ENCODE measurements around the gene CENPP.

The CENPP gene

DNA sequence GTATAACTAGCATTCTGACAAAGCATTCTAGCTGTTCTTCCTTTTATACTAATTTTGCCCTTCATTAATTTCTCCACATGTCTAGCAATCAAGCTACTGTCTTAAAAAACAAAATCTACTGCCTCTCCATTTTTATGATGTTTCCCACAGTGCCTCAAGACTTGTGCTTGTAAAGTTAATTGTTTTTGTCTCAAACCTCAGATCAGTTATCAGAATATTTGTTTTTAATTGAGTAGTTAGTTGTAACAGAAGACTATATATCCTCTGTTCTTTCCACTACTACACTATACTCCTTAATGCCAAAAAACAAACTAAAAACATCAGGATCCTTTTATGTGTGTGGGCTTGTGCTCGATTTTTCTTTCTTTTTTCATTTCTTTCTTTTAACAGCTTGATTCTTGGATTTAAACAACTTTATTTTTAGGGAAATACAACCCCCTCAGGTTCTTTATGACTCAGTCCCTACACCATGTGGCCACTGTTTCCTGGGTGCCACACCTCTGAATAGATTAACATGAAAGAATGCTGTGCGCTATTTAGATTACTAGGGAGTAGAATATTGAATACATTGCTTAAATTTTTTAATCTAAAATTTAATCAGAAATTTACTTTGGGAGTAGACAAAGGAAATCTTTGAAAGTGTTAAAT lies 155.4 kb downstream of the CENPP start:
- DNase-seq (ENCODE audit: low read depth in 2 of 2): no peak

DNA sequence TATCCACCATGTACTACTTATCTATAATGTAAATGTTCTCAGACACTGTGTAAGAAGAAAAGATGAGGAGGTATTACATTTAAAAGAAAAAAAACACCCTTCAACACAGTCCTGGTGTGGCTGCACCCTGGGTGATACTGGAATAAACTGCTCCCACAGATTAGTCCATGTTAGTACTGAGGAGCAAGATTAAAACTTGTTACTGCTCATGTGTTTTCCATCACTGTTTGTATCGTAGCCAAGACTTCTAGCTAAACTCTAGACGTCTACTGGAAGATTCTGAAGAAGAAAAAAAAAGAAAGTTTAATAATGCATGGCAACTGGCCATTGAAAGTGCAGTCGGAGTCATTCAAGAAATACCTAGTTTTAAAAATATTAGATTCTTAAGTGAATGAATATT lies 156.6 kb downstream of the CENPP start, which contains the start of gene ASPN:
ASPN (minus strand) TSS at position 178 of the 400 bp plus-strand sequence.
- DNase-seq (ENCODE audit: low read depth in 2 of 2): no peak

DNA sequence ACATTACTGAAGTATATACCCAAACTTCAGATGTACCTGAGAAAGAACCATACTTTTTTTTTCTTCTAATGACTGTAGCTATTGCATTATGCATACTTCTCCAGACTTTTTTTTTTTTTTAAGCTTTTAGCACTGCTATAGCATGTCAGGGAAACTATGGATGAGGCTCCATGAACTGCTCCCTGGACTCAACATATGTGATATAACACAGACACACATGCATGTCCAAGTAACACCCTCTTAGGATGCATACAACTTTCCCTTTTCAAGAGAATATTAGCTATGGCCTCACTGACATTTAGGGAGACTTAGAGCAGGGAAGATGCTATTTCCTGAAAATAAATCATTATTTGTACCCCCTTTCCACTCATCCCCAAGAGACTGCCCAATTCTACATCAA lies 157.1 kb downstream of the CENPP start:
- no peak for DNase-seq (ENCODE audit: low read depth in 2 of 2)

DNA sequence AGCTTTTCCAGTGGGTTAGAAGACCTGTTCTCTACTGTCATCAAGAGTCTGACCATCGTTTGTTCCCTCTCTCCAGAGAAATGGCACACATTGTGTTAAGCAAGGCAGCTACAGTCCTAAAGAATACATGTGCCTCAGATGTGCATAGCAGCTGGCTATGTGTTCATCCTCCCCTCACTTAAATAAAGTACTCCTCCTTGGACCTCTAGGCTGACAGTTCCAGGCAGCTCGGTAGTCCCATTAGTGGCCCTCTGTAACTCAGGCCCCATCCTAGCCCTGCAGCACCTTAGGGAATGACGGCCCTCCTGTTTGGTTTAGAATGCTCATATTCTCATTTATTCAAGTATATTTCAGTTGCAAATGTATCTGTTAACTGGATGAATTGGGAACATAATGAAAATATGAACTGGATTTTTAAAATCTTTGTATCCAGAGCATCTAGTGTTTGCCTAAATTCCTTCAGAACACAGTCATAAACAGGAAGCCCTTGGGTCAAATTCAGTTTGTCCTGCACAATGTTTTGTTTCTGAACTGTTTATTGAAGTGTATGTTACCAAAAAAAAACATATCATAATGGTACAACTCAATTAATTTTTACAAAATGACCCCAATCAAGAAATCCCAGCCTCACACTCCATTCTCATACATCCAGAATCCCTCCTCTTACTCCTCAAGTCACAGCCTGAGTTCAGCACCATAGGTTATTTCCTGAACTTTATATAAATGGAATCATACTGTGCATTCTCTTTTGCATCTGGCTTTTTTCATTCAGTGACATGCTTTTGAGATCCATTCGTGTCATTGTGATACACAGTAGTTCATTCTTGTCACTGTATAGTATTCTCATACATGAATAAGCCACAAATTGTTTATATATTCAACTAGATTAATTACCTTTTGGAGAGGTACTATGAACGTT lies 158.1 kb downstream of the CENPP start:
- no peak for DNase-seq (ENCODE audit: low read depth in 2 of 2)

DNA sequence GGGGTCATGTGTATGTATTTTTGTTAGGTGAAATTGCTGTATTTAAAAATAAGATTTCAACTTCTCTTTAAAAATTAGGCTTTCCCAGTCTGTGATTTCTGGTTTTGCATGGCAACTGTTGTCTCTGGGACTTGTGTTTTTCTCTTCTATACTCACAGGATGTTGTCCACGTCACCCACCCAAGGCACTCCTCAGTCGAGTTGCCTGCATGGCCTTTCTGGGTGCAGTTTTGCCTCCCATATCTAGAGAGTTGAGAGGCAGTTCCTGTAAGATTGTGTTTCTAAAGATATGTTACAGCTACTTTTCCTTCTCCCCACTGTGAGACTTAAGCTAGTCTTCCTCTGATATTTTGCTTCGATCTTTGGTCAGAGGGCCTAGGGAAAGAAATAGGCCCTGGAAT lies 158.8 kb downstream of the CENPP start:
- no peak for DNase-seq (ENCODE audit: low read depth in 2 of 2)

DNA sequence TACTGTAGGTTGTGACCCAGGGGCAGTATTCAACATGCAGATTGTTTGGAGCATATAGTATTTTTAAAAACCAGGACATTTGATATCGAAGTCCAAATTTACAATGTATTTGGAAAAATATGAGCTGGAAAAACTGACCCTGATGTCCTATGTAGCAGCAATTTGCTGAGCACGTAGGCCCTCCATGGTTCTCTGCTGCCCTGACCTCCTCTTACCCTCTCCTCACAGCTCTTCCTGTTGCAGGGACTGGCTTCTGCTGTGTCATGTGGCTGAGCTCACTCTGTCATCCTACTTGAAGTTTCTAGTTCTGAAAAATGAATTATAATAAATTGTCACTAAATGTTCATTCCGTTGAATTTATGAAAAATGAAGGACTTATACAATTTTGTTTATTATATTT lies 160.6 kb downstream of the CENPP start:
- no peak for DNase-seq (ENCODE audit: low read depth in 2 of 2)

DNA sequence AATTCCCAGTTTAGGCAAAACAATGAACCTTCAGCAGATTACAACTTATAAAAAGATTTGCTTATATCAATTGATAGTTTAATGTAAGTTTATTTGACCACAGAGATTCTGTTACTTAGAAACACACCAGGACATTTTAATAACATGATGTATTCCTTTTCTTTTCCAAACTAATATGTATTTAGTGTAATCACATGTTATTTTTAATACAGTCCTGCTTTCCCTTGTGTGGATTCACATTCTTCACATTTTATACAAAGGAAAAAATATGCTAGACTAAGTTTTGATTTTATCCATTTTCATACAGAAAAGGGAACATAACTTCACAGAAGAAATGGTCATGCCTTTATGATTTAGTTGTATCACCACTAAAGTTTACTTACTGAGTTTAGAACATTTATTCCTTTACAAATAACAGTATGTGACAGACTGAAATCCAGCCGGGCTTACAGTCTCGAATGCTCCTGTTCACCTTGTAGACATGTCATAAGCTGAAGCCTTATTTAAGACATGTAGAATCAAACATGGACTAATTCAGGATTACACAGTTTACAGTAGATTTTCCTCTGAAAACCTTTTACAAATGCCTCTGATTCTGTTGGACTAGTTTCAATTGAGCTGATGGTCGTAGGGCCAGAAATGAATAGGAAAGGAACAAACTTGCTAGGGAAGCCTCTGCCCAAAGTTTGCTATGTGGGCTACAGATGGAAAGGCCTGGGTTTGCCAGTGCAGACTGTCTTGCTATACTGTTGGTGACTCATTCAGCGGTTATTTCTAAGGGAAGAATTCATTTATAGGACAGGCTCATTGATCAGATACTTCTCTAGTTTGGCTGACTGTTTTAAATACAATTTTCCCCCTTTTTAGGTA lies 163.2 kb downstream of the CENPP start:
- DNase-seq (ENCODE audit: low read depth in 2 of 2): no peak

DNA sequence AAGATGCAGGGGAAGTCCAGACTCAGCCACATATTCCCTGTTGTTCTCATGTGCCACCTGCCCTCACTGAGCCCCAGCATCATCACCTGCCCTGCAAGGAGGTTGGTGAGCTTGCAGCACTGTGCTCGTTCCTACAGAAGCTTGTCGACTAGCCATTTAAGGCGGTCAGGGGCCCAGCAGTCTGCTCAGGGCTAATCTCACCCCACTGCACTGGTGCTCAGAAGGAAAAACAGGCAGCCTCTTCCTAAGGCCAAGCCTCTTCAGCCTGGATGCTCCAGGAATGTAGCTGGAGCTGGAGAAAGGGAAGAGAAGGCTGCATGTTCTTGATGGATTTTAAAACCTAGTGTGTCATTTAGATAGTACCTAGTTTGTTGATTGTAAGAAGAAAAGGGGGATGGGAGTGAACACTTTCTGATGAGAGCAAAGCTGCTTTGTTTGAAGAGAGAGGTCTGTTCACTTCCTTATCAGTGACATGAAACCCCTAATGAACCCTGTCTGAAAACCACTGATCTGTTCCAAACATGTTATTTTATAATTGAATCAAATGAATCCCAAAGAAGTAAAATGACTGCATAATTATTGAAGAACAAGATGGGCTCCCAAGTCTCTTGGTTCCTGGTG lies 167.1 kb downstream of the CENPP start:
- DNase-seq (ENCODE audit: low read depth in 2 of 2): no peak

DNA sequence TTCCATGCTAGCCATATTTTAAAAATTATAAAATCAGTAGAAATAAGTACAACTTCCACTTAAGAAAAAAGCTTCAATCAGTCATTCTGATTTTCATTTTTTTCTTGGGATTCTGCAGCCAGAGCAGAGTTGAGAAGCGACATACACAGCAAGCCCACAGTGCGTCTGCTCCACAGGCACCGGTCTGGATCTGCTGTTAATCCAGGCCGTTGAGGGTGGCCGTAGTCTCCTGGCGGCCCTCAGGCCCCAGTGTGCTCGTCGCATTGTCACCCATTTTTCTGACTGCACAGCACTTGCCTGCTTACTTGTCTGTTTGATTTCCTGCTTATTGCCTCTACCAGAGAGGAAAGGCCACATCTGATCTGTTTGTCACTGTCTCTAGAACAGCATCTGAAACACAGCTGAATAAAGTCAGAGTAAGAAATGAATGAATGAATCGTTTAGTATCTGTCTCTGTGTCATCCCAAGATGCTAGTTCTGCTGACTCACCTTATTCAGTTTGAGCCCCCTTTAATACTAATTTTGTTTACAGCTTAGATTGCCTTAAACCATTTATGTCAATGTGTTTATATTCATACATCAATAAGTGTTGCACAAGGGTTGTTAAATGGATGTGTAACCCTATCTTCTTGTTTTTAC lies 168.1 kb downstream of the CENPP start:
- no peak for DNase-seq (ENCODE audit: low read depth in 2 of 2)

DNA sequence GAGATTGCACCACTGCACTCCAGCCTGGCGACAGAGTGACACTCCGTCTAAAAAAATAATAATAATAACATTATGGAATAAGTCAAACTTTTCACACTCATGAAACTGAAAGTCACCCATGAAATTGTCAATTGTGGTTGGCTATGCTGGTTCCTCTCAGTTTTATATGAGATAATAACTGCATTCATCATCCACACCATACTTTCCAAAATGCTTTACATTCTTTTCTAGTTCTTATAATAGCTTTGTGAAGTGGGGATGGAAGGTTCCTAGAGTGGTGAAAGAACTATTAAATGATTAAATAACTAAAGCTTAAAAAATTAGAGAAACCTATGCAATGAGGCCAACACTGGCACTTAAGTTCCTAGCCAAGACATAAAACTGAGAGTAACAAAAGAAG lies 169.1 kb downstream of the CENPP start:
- no peak for DNase-seq (ENCODE audit: low read depth in 2 of 2)

DNA sequence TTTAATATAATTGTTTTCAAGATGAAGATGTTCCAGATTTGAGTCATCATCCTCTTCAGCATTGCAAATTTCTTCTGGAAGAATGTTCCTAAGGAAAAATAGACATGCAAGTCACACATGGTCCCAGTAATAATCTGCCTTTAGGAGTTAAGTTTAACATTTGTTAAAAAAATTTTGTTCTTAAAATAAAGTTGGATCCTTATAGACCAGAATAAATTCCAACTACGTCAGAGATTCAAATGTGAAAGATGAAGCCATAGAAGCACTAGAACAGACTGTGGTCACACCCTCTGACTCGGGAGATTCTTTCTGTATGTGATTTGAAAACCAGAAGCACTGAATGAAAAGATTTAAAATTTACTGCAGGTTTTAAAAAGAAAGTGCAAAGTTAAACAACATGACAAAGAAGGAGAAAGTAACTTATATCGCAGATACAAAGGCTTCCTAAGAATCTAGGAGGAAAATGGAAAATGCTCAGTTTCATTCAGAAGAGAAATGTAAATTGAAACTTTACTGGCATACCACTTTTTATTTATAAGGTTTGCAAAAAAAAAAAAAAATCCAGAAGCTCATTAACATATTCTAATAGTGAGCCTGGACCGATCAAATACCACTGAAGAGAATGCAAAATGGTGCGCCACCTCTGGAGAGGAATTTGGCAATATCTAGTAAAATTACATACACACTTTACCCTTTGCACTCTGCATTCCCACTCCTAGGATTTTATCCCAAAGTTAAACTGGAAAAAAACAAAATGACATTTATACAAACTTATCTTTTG lies 170.8 kb downstream of the CENPP start:
- no peak for DNase-seq (ENCODE audit: low read depth in 2 of 2)

DNA sequence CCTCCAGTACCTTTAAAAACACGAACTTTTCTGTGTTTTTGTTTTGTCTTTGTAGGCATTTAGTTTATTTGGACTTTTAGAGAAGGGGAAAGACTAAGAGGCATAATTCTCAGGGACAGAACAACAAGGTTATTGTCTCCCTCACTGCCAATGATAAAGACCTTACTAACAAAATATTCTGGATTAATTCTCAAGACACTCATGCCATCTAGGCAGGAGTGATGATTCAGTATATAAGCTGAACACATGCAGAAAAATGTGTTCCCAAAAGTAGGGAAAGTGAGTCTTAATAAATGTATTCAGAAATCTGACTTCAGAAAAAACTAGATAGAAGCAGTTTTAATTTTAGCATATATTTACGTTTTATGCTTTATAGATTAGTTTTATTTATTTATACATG lies 173.9 kb downstream of the CENPP start:
- DNase-seq (ENCODE audit: low read depth in 2 of 2): no peak

DNA sequence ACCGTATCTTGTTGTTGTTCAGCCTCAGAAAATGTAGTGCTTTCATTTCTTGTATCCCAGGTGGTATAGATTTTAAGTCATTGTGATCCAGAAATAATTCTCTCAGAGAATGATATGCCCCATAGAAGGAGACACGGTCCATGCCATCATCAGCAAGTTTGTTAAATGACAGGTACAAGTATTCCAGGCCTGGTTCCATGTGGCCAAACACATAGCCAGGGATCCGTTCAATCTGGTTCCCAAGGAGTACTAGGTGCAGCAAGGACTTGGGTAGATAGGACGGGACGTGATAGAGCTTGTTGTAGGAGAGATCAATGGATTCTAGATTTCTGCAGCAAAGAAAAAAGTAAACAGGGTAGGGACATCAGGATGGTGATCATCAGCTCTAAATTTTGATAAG lies 175.0 kb downstream of the CENPP start:
- DNase-seq (ENCODE audit: low read depth in 2 of 2): no peak

DNA sequence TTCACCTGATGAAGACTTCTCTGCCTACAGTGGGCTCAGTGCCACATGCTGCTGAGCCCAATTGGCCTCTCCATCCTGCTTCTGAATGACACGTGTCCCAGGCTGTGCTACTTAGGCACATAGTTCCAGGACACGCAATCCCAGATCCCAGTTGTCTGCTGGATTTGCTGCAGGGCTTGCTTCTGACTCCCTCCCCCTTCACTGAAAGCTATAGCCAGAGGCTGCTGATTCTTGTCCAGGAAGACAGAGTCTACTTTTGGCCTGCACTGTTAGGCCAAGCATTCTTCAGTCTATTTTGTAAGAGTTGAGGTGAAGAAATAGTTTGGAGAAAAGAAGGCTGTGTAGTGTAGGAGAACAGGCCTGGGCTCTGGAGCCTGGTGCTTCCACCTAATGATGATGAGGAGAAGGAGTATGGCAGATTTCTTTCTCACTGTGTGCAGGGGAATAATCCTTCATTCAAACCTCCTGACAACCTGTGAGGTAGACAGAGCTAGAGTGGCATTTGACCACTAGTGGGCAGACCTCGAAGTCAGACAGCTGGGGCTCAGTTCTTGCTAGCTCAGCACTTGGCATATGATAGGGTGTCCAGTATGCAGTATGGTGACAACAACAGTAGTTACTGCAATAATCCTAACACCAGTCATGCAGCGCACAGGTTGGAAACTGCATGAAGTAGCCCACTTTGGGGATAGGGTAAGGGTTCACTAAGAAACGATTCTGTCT lies 176.1 kb downstream of the CENPP start:
- peak in 1 of 2 donors; percentile 3 for DNase-seq (ENCODE audit: low read depth in 2 of 2)

DNA sequence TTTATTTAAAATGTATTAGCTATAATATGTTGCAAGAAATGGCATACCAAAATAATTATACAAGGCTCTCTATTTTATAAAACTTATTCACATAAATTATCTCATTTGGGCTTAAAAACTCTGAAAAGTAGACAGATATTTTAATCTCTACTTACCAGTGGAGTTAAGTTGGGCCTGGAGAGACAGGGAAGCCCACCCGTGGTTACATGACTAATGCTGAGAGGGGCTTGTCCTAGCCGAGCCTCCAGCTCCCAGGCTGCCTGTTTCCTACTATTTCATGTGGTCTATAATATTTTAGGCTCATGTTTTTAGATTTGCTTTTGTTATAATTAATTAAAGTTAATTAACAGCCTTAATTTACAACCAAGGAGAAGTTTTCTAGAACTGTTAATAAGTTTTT lies 177.4 kb downstream of the CENPP start:
- DNase-seq (ENCODE audit: low read depth in 2 of 2): no peak

DNA sequence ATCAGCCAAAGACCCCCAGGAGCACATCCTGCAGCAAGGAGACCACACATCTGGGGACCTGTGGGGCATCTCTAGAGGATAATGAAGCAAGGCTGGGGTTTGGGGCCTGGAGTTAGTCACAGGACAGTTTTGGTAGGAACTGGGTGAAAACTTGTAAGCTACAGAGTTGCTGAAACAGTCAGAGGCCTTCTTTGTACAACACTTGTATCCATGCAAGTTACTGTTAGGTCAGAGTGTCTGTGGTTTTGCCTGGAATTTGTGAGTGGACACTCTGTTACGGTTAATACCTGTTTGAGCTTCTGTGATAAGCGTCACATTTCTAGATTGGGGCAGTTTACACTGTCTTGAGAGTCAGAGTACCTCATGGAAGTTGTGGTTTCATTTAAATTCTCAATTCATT lies 179.1 kb downstream of the CENPP start:
- DNase-seq (ENCODE audit: low read depth in 2 of 2): no peak

DNA sequence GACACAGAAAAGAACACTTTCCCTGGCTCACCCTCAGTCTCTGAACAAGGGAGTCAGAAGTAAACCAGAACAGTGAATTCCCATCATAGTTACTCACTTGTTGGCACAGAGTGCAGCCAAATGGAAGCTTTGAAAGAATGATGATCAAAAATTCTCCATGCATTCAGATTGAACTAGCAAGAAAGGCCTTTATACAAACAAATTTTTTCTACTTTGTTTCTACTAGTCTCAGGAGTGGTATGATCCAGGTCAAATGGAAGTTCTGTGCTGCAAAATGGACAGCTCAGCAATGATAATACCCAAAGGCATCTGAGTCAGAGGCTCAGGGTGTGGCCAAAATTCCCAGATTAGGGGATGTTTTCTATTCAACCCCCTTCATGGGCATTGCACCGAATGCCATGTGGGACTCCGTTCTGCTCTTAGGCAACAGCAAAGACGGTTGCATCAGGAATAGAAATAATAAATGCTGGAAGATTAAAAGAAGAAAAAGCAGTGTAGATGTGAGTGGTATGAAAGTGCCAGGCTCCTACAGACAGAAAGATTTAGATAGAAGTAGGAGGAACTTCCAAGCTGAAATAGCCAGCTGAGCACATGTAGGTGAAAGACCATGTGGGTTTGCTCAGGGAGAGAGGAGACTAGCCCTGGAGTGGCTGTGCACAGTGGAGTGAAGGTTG lies 180.6 kb downstream of the CENPP start:
- DNase-seq (ENCODE audit: low read depth in 2 of 2): no peak

DNA sequence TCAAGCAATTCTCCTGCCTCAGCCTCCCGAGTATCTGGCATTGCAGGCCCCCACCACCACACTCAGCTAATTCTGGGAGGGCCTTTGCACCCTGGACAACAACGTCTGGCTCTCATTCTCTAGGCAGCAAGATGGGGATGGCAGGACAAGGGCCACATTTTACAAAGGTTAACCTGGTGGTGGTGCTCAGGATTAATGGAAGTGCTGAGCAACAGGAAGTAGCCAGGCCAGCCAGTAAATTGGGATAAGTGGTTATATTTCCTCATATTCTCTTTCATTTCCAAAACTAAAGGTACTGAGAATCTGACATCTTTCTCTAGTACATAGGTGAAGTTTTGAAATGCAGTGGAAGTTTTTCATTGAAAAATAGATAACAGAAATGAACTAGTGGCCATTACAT lies 181.3 kb downstream of the CENPP start:
- DNase-seq (ENCODE audit: low read depth in 2 of 2): no peak

DNA sequence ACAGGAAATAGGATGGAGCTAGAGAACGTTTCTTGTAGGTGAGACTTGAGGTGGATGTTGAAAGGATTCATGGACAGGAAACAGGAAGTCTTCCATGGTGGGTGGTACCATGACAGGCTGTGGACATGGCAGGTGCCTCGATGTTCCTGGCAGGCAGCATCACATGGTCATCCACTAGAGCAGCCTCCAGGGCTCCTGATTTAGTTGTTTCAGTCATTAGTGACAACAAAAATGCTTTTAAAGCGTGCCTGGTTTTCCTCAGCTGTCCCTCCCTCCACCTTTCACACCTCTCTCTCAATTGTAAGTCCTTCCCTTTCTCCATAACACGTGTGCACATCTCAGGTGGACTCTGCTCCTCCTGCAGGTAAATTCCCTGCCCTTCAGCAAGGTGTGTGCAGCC lies 181.7 kb downstream of the CENPP start:
- DNase-seq (ENCODE audit: low read depth in 2 of 2): no peak

Data from stimulated activated CD8-positive, alpha-beta memory T cell treated with anti-CD3 and anti-CD28 coated beads, Interleukin-15, amount 100 ng/mL, for 48 hours (primary cell).